ENCODE results near the gene MSI2. TPM values are rescaled to one million over a fixed set of nuclear protein-coding genes. Genes with fewer than 3 reads are reported as not detected.

Gene MSI2
- total RNA-seq (69.6 and 76.4 TPM in 2 replicates), polyA plus RNA-seq (15.5 and 15.7 TPM in 2 replicates)

GRCh38 chr17:57255776-57256681 is at the start of gene MSI2:
Gene MSI2, plus strand, starts transcription at chr17:57256523. Its CDS starts 220 bp downstream, at chr17:57256743.
- H3K9me3 ChIP-seq (ENCODE audit: low read depth): no peaks in the 10 kb centered on the region
- H3K27me3 ChIP-seq: no peaks in the 10 kb centered on the region
- no peak for TF ChIP-seq CTCF (IDR thresholded peaks at IDR 0.05; ENCODE audit: low read depth, low read length)
- H3K27ac ChIP-seq: peak within 1 kb of the TSS; percentile 95
- peaks cover 18% of the 10 kb centered on the region for H3K4me1 ChIP-seq (ENCODE audit: low read depth)
- peak; percentile 92 for DNase-seq (ENCODE audit: low read depth in 1 of 2, low spot score in 1 of 2)
- no peaks in the 10 kb centered on the region for H3K36me3 ChIP-seq
- H3K4me3 ChIP-seq: peak within 1 kb of the TSS; percentile 96

- DNase-seq (ENCODE audit: low read depth in 1 of 2, low spot score in 1 of 2): no peak
- H3K9me3 ChIP-seq (ENCODE audit: low read depth): no peaks in the 10 kb centered on the region
- H3K36me3 ChIP-seq: no peaks in the 10 kb centered on the region
- H3K4me3 ChIP-seq: no peak overlapping the region
- no peak for TF ChIP-seq CTCF (IDR thresholded peaks at IDR 0.05; ENCODE audit: low read depth, low read length)
- no peaks in the 10 kb centered on the region for H3K27me3 ChIP-seq
- no peak overlapping the region for H3K27ac ChIP-seq
- no peaks in the 10 kb centered on the region for H3K4me1 ChIP-seq (ENCODE audit: low read depth)
Measured at GRCh38 chr17:57206928-57207327, 49.4 kb upstream of the MSI2 start.

DNA sequence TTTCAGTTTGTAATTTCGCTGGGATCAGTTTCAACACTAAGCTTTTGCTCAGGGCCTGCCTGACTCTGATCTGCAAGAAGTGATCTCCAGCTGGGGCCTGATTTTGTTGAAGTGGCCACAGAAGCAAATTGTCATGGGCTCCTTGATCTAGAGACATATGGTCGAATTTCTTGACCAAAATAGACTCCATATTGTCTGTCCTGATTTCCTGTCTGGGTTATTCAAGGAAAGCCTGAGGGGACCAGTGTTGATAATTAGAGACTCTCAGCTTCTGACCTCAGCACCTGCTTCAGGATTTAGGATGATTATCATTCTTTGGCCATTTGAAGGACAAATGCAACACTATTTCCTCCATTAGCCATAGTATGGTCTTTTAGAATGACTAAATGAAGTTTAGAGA is 48.9 kb upstream of the MSI2 start:
- Histone ChIP-seq H3K4me3 (no peak overlapping the region), H3K4me1 (ENCODE audit: low read depth) (no peaks in the 10 kb centered on the region), H3K36me3 (no peaks in the 10 kb centered on the region), H3K9me3 (ENCODE audit: low read depth) (no peaks in the 10 kb centered on the region), H3K27ac (no peak overlapping the region), H3K27me3 (no peaks in the 10 kb centered on the region)
- TF ChIP-seq CTCF (IDR thresholded peaks at IDR 0.05; ENCODE audit: low read depth, low read length): no peak
- DNase-seq (ENCODE audit: low read depth in 1 of 2, low spot score in 1 of 2): no peak

- DNase-seq (ENCODE audit: low read depth in 1 of 2, low spot score in 1 of 2): no peak
- no peaks in the 10 kb centered on the region for H3K27me3 ChIP-seq
- H3K36me3 ChIP-seq: no peaks in the 10 kb centered on the region
- no peaks in the 10 kb centered on the region for H3K4me1 ChIP-seq (ENCODE audit: low read depth)
- no peaks in the 10 kb centered on the region for H3K9me3 ChIP-seq (ENCODE audit: low read depth)
- H3K4me3 ChIP-seq: no peak overlapping the region
- H3K27ac ChIP-seq: no peak overlapping the region
- no peak for TF ChIP-seq CTCF (IDR thresholded peaks at IDR 0.05; ENCODE audit: low read depth, low read length)
Measured at GRCh38 chr17:57210224-57210553, 46.1 kb upstream of the MSI2 start.

DNA sequence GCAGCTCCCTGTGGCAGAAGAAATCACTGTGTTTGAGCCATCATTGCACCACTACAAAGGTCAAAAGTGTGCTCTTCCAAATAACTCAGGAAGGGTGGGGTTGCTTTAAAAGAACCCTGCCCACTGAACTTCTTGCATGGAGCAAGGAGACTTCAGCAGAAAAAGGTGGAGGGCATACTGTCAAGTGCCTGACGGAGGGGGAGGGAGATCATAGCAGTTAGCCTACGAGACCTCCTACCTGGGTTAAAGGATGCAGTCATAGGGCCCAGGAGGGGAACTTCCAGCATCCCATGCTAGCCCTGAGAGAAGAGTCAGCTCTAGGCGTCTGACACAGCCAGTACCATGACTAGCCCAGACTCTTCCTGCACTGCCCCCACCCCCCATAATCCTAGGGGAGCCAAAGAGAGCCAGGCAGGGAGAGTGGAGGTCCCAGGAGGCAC is 45.3 kb upstream of the MSI2 start:
- no peaks in the 10 kb centered on the region for H3K9me3 ChIP-seq (ENCODE audit: low read depth)
- H3K36me3 ChIP-seq: no peaks in the 10 kb centered on the region
- H3K27ac ChIP-seq: no peak overlapping the region
- no peaks in the 10 kb centered on the region for H3K27me3 ChIP-seq
- no peak overlapping the region for H3K4me3 ChIP-seq
- no peaks in the 10 kb centered on the region for H3K4me1 ChIP-seq (ENCODE audit: low read depth)
- no peak for TF ChIP-seq CTCF (IDR thresholded peaks at IDR 0.05; ENCODE audit: low read depth, low read length)
- DNase-seq (ENCODE audit: low read depth in 1 of 2, low spot score in 1 of 2): no peak
